ENCODE measurements around the gene MMD2.

DNA sequence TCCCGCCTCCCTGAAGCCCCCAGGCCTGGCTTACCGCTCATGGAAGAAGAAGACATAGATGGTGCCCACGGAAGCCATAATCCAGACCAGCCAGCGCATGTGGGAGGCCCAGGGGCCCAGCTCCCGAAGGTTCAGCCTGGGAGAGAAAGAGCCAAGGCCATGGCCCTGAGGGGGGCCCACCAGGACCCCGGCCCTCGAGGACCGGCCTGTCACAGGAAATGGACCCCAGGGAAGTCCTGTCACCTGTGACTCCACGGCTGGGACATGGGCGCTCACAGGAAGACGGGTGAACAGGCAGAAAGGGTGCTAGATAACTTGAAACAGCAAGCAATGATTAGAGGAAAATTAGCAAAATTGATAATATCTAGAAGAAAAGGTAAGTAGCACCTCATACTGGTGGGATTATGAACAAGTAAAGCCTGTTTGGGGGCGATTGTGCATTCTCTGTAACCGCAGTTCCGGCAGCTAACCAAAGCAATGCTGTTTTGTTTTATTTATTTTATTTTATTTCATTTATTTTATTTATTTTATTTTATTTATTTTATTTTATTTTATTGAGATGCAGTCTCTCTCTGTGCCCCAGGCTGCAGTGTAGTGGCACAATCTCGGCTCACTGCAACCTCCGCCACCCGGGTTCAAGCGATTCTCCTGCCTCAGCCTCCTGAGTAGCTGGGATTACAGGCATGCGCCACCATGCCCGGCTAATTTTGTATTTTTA is 47.7 kb downstream of the MMD2 start:
- TF ChIP-seq, protein P1, sequence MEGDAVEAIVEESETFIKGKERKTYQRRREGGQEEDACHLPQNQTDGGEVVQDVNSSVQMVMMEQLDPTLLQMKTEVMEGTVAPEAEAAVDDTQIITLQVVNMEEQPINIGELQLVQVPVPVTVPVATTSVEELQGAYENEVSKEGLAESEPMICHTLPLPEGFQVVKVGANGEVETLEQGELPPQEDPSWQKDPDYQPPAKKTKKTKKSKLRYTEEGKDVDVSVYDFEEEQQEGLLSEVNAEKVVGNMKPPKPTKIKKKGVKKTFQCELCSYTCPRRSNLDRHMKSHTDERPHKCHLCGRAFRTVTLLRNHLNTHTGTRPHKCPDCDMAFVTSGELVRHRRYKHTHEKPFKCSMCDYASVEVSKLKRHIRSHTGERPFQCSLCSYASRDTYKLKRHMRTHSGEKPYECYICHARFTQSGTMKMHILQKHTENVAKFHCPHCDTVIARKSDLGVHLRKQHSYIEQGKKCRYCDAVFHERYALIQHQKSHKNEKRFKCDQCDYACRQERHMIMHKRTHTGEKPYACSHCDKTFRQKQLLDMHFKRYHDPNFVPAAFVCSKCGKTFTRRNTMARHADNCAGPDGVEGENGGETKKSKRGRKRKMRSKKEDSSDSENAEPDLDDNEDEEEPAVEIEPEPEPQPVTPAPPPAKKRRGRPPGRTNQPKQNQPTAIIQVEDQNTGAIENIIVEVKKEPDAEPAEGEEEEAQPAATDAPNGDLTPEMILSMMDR (IDR thresholded peaks at IDR 0.05; ENCODE audit: extremely low read depth in 1 of 2, insufficient read depth in 1 of 2, low read depth in 1 of 2, low read length in 2 of 2): no peak
- TF ChIP-seq POLR2A (IDR thresholded peaks at IDR 0.05; ENCODE audit: low read depth, low read length) (no peak), MYC (IDR thresholded peaks at IDR 0.05; ENCODE audit: low read depth, low read length) (no peak), EZH2 (IDR thresholded peaks at IDR 0.05; ENCODE audit: borderline replicate concordance, low read depth, low read length, severe bottlenecking) (no peak)
- TF ChIP-seq, protein P2, sequence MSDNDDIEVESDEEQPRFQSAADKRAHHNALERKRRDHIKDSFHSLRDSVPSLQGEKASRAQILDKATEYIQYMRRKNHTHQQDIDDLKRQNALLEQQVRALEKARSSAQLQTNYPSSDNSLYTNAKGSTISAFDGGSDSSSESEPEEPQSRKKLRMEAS (IDR thresholded peaks at IDR 0.05; ENCODE audit: insufficient read depth, insufficient read length): no peak
